ENCODE results near the gene DRAM1.
"Not testable (repeated sequence)": the region's sequence is repeated elsewhere in the genome, so short reads cannot be mapped to it uniquely, and the experiment has no call there.

The DRAM1 gene

DNA sequence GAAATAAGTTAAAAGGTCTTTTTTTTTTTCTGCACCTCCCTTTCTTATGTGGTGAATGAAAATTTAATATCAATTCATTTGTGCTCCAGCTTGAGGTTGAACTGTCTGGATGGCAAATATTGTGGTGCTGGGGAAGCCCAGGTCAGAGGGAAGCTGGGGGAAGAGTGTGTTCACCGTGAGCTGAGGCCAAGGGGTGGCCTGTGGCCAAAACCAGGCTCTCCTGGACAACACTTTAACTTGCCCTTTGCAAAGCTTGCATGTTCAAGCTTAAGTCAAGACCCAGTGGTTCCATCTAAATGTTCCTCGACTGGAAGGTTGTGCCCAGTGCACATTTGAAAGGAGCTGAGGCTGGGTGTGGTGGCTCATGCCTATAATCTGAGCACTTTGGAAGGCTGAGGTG lies 28.8 kb downstream of the DRAM1 start:
- DNase-seq (ENCODE audit: low spot score), result no peak

GRCh38 chr12:101908395-101908794 lies 31.0 kb downstream of the DRAM1 start:
- no peak for DNase-seq (ENCODE audit: low spot score)

GRCh38 chr12:101909646-101910045 lies 32.3 kb downstream of the DRAM1 start:
- DNase-seq (ENCODE audit: low spot score), result no peak

DNA sequence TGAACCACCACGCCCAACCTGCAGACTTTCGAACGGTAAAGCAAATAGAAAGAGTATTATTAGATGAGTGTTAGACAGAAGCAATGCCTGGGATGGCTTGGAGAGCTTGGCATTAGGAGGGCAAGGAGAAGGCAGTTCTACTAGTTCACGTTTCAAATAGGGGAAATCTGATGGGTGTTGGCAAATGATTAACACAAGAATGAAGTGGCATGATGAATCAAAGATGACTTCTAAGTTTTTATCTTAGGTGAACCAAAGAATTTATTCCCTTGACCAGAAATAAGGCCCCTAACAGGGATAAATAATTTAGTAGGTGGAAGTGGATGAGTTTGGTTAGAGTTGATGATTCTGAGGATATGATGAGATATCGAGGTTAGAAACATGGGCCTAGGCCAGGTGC lies 38.5 kb downstream of the DRAM1 start:
- no peak for DNase-seq (ENCODE audit: low spot score)

GRCh38 chr12:101918805-101919204 lies 41.4 kb downstream of the DRAM1 start:
- not testable (repeated sequence) for DNase-seq (ENCODE audit: low spot score)

DNA sequence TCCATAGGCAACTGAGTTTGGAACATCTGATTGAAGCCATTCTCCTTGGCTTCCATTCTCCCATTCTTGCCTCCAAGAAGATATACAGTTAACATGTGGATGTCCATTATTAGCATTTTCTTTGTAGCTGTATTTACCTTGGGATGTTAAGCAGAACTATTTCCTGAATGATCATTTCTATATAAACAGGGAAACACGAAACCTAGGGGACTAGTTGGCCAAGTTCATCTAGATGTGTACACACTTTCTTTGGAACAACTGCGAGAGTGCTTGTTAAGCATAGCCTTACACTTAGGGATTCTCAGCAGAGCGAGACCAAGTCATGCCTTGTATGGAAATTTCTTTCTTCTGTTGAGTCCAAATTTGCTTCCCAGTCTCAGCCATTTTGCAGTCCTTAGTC lies 42.1 kb downstream of the DRAM1 start:
- DNase-seq (ENCODE audit: low spot score), result no peak

- no peak for DNase-seq (ENCODE audit: low spot score)
Observed at GRCh38 chr12:101920906-101921305, 43.5 kb downstream of the DRAM1 start.

- no peak for DNase-seq (ENCODE audit: low spot score)
Observed at GRCh38 chr12:101923045-101923718, 45.8 kb downstream of the DRAM1 start.

- DNase-seq (ENCODE audit: low spot score), result no peak
Observed at GRCh38 chr12:101924618-101925017, 47.2 kb downstream of the DRAM1 start.

GRCh38 chr12:101925361-101925760 lies 48.0 kb downstream of the DRAM1 start:
- DNase-seq (ENCODE audit: low spot score), result no peak

- DNase-seq (ENCODE audit: low spot score), result no peak
Observed at GRCh38 chr12:101925935-101926334, 48.6 kb downstream of the DRAM1 start.

DNA sequence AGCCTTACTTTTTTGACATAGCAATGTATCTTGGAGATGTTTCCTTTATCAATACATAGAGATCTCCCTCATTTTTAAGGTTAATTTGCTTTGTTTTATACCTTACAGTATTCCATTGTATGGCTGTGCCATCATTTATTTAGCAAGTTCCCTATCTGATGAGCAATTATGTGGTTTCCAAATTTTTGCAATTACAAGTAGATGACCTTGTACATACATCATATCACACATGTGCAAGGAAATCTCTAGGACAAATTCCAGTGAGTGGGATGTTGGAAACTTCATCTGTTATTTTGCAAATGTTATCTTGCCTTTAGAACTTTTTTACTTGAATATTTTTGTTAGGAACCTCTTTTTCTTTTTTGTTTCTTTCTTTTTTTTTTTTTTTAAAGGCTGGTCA lies 49.7 kb downstream of the DRAM1 start:
- DNase-seq (ENCODE audit: low spot score), result no peak

DNA sequence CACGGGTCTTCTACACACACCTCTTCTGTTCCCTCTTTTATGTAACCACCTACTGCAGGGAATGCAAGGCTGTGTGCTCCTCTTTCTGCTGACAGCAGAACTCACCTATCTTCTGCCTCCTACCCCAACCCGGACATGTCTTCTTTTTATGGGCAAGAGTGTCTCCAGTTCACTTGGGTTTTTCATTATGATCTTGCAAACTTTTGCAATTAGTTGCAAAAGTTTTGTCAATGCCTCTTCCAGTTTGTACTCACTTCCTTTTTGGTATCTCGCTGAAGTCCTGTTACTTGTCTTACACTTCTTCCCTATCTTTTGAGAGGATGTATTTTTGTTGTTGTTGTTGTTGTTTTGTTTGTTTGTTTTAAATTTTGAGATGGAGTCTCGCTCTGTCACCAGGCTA lies 50.6 kb downstream of the DRAM1 start:
- DNase-seq (ENCODE audit: low spot score), result no peak

GRCh38 chr12:101928556-101928955 lies 51.2 kb downstream of the DRAM1 start:
- DNase-seq (ENCODE audit: low spot score), result no peak

GRCh38 chr12:101929365-101930041 lies 52.1 kb downstream of the DRAM1 start:
- no peak for DNase-seq (ENCODE audit: low spot score)

GRCh38 chr12:101931498-101932326 lies 54.3 kb downstream of the DRAM1 start:
- DNase-seq (ENCODE audit: low spot score), result no peak

DNA sequence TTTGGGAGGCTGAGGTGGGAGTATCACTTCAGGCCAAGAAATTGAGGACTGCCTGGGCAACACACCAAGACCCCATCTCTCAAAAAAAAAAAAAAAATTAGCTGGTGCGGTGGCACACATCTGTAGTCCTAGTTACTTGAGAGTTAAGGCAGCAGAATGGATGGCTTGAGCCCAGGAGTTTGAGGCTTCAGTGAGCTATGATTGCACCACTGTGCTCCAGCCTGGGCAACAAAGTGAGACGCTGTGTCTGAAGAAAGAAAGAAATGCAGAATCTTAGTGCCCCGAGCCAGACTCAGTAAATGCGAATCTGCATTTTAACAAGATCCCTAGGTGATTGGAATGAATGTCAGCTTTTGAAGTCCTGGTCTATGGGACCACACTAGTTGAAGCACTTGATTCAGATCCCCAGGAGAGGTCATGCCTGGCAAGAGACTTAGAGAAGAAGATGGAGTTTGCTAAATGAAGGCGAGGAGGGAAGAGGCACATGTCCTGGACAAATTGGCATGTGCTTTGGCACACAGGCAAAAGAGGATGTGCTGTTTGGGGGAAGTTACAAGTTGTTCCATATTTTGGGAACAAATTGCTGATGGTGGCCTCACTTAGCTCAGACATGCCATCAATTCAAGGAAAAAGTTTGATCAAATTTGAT lies 56.6 kb downstream of the DRAM1 start:
- DNase-seq (ENCODE audit: low spot score), result no peak

DNA sequence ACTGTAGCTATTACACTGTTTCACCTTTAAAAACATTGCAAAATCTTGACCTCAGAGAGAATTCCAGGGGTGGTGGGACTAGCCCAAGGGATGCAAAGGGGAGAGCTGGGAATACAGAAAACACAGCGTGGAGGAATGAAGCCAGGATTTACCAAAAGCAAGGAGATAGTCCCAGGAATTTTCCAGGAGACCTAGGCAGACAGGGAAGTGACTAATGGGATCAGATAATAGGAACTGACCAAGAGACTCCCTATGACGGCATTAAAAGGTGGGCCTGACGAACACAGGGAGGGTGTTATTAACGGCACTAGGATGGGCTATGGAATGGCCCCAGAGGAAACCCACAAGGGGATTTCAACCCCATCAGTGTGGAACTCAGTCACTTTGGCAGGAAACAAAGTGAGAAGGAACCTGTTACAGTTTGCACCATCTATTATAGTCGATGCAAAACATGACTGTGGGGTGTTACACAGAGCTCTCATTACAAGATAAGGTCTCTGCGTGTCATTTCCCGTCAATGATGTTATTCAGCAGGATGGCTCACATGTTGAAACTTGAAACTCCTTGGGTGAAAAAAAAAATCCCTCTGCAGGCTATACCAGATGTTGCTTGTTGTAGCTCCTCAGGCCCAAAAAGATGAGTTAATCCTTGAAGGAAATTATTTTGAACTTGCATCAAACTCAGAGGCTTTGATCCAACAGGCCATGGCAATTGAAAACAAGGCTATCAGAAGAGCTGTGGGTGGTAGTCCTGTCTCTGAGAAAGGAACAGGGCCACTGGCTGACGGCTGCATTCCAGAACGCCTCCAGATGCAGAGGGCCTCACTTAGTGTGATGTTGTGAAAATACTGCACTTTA lies 58.7 kb downstream of the DRAM1 start:
- peak; percentile 61 for DNase-seq (ENCODE audit: low spot score)

DNA sequence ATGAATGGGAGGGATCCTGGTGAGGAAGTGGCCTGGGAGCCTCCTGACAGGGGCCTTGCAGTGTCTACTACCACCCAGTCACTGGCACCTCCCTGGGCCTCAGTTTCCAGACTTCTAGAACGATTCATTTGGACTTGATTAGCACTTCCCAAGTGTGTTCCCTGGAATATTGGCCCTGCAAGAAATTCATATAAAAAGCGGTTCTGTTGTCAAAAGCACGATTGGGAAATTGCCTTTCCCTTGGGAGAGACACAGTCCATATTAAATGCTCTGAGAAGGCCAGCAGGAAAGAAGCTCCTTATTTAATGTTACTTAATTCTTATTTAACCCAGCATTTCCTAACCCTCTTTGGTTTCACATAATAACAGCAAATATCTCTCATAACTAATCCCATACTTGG lies 61.9 kb downstream of the DRAM1 start:
- no peak for DNase-seq (ENCODE audit: low spot score)

DNA sequence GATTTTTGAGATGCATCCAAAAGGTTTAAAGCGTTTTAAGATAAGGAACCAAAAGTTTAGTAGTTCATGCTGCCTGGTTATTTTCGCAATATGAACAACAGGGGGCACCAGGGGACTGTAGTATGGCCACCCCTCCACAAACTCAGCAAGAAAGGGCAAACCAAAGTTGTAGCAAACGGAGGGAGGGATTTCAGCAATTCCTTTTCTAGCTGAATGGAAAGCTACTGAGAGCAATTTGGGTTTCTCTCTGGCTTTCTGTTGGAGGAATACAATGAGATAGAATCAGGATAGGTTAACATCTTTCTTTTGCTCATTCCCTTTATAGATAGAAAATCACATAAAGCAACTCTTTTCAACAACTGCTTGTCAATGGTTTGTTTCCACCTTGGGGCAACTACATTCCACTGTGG lies 62.5 kb downstream of the DRAM1 start:
- DNase-seq (ENCODE audit: low spot score), result peak; percentile 72

DNA sequence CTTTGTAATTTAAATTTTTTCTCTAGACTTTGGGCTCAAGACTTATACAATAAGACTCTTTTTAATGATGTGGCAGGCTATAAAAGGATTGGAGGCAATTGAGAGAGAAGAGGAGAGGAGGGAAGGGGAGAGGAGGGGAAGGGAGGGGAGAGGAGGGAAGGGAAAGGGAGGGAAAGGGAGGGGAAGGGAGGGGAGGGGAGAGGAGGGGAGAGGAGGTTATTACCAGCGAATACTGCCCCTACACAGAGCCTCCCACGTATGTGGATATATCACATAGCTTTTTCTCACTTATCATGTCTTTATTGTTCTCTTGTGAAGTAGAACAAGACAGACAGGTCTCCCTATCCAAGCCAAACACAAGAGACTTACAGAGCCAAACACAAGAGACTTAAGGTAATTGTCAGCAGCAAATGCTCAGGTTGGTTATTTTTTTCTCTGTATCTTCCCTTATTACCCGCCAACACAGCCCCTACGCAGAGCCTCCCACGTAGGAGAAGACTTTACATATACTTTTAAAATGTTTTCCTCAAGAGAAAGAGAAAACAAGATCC lies 63.1 kb downstream of the DRAM1 start:
- DNase-seq (ENCODE audit: low spot score), result no peak
